Nasal cavity respiratory epithelium epithelial cell of viscerocranial mucosa (primary cell): ENCODE measurements around the gene TMCO1. TPM values are rescaled to one million over a fixed set of nuclear protein-coding genes. Genes with fewer than 3 reads are reported as not detected.

ENCODE experiments used
- total RNA-seq: library from RNA; depleted of rRNA; stranded (reverse); fragments of >200 nt; gene quantifications from 2 replicates; pipeline ENCODE4 v1.2.3, GENCODE V29; 2014

TMCO1 gene, protein sequence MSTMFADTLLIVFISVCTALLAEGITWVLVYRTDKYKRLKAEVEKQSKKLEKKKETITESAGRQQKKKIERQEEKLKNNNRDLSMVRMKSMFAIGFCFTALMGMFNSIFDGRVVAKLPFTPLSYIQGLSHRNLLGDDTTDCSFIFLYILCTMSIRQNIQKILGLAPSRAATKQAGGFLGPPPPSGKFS
- 60.7 and 75.5 TPM in 2 replicates for total RNA-seq

GRCh38 chr1:165768513-165769394 lies at the start of gene TMCO1:
TSS of gene TMCO1 (minus strand) at chr1:165768868. CDS start at chr1:165768751, 117 bp downstream.

GRCh38 chr1:165697881-165698760 lies 70.5 kb downstream of the TMCO1 start, which contains the start of gene ALDH9A1:
TSS of gene ALDH9A1 (minus strand) at chr1:165698562. CDS start at chr1:165698558, 4 bp downstream.

Other genes starting within 250 kb of the TMCO1 start
- not detected in 2 replicates for gene LRRC52, start 224.9 kb downstream of the TMCO1 start, total RNA-seq
- 34.9 and 49.7 TPM in 2 replicates for gene MGST3, start 137.6 kb downstream of the TMCO1 start, total RNA-seq
- 48.2 and 134 TPM in 2 replicates for gene ALDH9A1, start 70.3 kb downstream of the TMCO1 start, total RNA-seq
- 92.7 and 105 TPM in 2 replicates for gene UCK2, start 58.7 kb upstream of the TMCO1 start, total RNA-seq